Loucy (cell line): ENCODE measurements around the gene RAD51B.

Experiments used
- H2AFZ ChIP-seq: fragments of 200-600 bp; sonication (generic); 2 replicates; pipeline ENCODE4 v1.6.0; 2016; ENCODE audit warnings: antibody characterized with exemption, mild to moderate bottlenecking, low read length, moderate library complexity
- H3F3A ChIP-seq: fragments of 200-600 bp; 2 replicates; pipeline ENCODE4 v1.6.0; 2016; ENCODE audit warnings: antibody characterized with exemption, low read depth, mild to moderate bottlenecking
- H3K27me3 ChIP-seq: fragments of 200-600 bp; sonication (generic); 2 replicates; pipeline ENCODE4 v1.6.1; 2014; ENCODE audit warnings: low read length, mild to moderate bottlenecking; ENCODE audit not compliant: insufficient read depth, poor library complexity, severe bottlenecking
- H3K36me3 ChIP-seq: fragments of 200-600 bp; sonication (generic); 2 replicates; pipeline ENCODE4 v1.6.1; 2016; ENCODE audit warnings: low read length; ENCODE audit not compliant: insufficient read depth
- H3K4me1 ChIP-seq: fragments of 200-600 bp; sonication (generic); 2 replicates; pipeline ENCODE4 v1.5.1; 2014; ENCODE audit warnings: low read length, mild to moderate bottlenecking; ENCODE audit not compliant: insufficient read depth, poor library complexity, severe bottlenecking
- H3K4me2 ChIP-seq: fragments of 200-600 bp; sonication (generic); 2 replicates; pipeline ENCODE4 v1.6.0; 2014; ENCODE audit warnings: antibody characterized with exemption, low read length, low read depth, mild to moderate bottlenecking; ENCODE audit not compliant: poor library complexity, severe bottlenecking
- H3K4me3 ChIP-seq: fragments of 200-600 bp; sonication (generic); 2 replicates; pipeline ENCODE4 v1.5.1; 2014; ENCODE audit warnings: low read length, mild to moderate bottlenecking, mixed read lengths; ENCODE audit not compliant: poor library complexity, severe bottlenecking
- H3K79me2 ChIP-seq: fragments of 200-600 bp; sonication (generic); 2 replicates; pipeline ENCODE4 v1.6.1; 2014; ENCODE audit warnings: low read length; ENCODE audit not compliant: insufficient read depth
- H3K9ac ChIP-seq: fragments of 200-600 bp; sonication (generic); 2 replicates; pipeline ENCODE4 v1.6.0; 2014; ENCODE audit warnings: mild to moderate bottlenecking, low read depth, low read length, moderate library complexity; ENCODE audit not compliant: poor library complexity, severe bottlenecking
- H3K9me2 ChIP-seq: fragments of 200-600 bp; sonication (generic); replicated peaks from 2 replicates; pipeline ENCODE4 v1.6.1; 2016; ENCODE audit warnings: low read depth, low read length, mixed read lengths
- H3K9me3 ChIP-seq: fragments of 200-600 bp; sonication (generic); 2 replicates; pipeline ENCODE4 v1.6.1; 2014; ENCODE audit warnings: mild to moderate bottlenecking, antibody characterized with exemption, low read length, low read depth; ENCODE audit not compliant: insufficient read depth
- H4K20me1 ChIP-seq: fragments of 200-600 bp; sonication (generic); 2 replicates; pipeline ENCODE4 v1.6.0; 2014; ENCODE audit warnings: antibody characterized with exemption, low read length, mild to moderate bottlenecking; ENCODE audit not compliant: insufficient read depth, poor library complexity, severe bottlenecking
- CTCF ChIP-seq: fragments of 200-600 bp; sonication (generic); conservative IDR thresholded peaks from 2 replicates; pipeline ENCODE4 v1.5.1; 2014; ENCODE audit warnings: mild to moderate bottlenecking, antibody characterized with exemption, low read length
- EZH2phosphoT487 ChIP-seq: fragments of 200-600 bp; IDR thresholded peaks from 2 replicates; pipeline ENCODE4 v1.6.1; 2018; ENCODE audit warnings: antibody characterized with exemption, mild to moderate bottlenecking, moderate library complexity, borderline replicate concordance

The RAD51B gene

GRCh38 chr14:68451696-68452373 lies 632.3 kb downstream of the RAD51B start:
- H3K4me2 ChIP-seq = no peak overlapping the region
- no peak overlapping the region for H3K9ac ChIP-seq
- no peaks in the 10 kb centered on the region for H3F3A ChIP-seq
- no peaks in the 10 kb centered on the region for H3K36me3 ChIP-seq
- no peak overlapping the region for H2AFZ ChIP-seq
- H3K9me2 ChIP-seq = no peaks in the 10 kb centered on the region
- H3K27me3 ChIP-seq = no peaks in the 10 kb centered on the region
- no peaks in the 10 kb centered on the region for H4K20me1 ChIP-seq
- H3K4me3 ChIP-seq = no peak overlapping the region
- no peak for TF ChIP-seq CTCF
- TF ChIP-seq EZH2phosphoT487 = no peak
- H3K4me1 ChIP-seq = peaks cover 5% of the 10 kb centered on the region
- H3K79me2 ChIP-seq = no peaks in the 10 kb centered on the region
- peaks cover 10% of the 10 kb centered on the region; the same call in 1 of the 2 replicates for H3K9me3 ChIP-seq

- Histone ChIP-seq H3K4me3 (no peak overlapping the region), H4K20me1 (no peaks in the 10 kb centered on the region), H3K36me3 (no peaks in the 10 kb centered on the region), H3K4me2 (no peak overlapping the region), H3K9me3 (peaks cover 10% of the 10 kb centered on the region; the same call in 1 of the 2 replicates), H3K4me1 (no peaks in the 10 kb centered on the region), H3K79me2 (no peaks in the 10 kb centered on the region), H3K27me3 (no peaks in the 10 kb centered on the region), H3K9ac (no peak overlapping the region), H3F3A (no peaks in the 10 kb centered on the region), H3K9me2 (no peaks in the 10 kb centered on the region), H2AFZ (no peak overlapping the region)
- TF ChIP-seq CTCF (no peak), EZH2phosphoT487 (no peak)
Measured at GRCh38 chr14:68458253-68458652, 638.7 kb downstream of the RAD51B start.

GRCh38 chr14:68458840-68459469 lies 639.4 kb downstream of the RAD51B start:
- TF ChIP-seq EZH2phosphoT487 = no peak
- no peak for TF ChIP-seq CTCF
- Histone ChIP-seq H3K4me2 (no peak overlapping the region), H2AFZ (no peak overlapping the region), H3K9ac (no peak overlapping the region), H3F3A (no peaks in the 10 kb centered on the region), H3K4me1 (no peaks in the 10 kb centered on the region), H3K79me2 (no peaks in the 10 kb centered on the region), H4K20me1 (no peaks in the 10 kb centered on the region), H3K9me3 (peaks cover 10% of the 10 kb centered on the region; the same call in 1 of the 2 replicates), H3K4me3 (no peak overlapping the region), H3K36me3 (no peaks in the 10 kb centered on the region), H3K27me3 (no peaks in the 10 kb centered on the region), H3K9me2 (no peaks in the 10 kb centered on the region)
